GM19351 (cell line): ENCODE data around the gene MAP3K19.
"Not testable (repeated sequence)": the region's sequence is repeated elsewhere in the genome, so short reads cannot be mapped to it uniquely, and the experiment has no call there.

Source experiments
- ATAC-seq: cut with Tn5 transposase; IDR thresholded peaks from one replicate; pipeline ENCODE4 v1.9.1; 2021; ENCODE audit warnings: mild to moderate bottlenecking, moderate library complexity; ENCODE audit not compliant: unreplicated experiment

Gene MAP3K19

GRCh38 chr2:135047300-135047699 is at the start of gene MAP3K19:
Gene MAP3K19, minus strand, starts transcription at chr2:135047447. Its CDS starts 22,800 bp downstream, at chr2:135024647.
- ATAC-seq: no peak

GRCh38 chr2:135096665-135097446 is 49.6 kb upstream of the MAP3K19 start:
- no peak for ATAC-seq

GRCh38 chr2:135095591-135095990 is 48.3 kb upstream of the MAP3K19 start:
- no peak for ATAC-seq

- no peak for ATAC-seq
Observed at GRCh38 chr2:135094508-135094907, 47.3 kb upstream of the MAP3K19 start.

- ATAC-seq: no peak
Observed at GRCh38 chr2:135093670-135094330, 46.6 kb upstream of the MAP3K19 start.

- no peak for ATAC-seq
Observed at GRCh38 chr2:135093193-135093592, 45.9 kb upstream of the MAP3K19 start.

- ATAC-seq: no peak
Observed at GRCh38 chr2:135091681-135092080, 44.4 kb upstream of the MAP3K19 start.

GRCh38 chr2:135089597-135089996 is 42.4 kb upstream of the MAP3K19 start:
- not testable (repeated sequence) for ATAC-seq

GRCh38 chr2:135086222-135086621 is 39.0 kb upstream of the MAP3K19 start:
- ATAC-seq: no peak

GRCh38 chr2:135078417-135078816 is 31.2 kb upstream of the MAP3K19 start:
- no peak for ATAC-seq

GRCh38 chr2:135076556-135076955 is 29.3 kb upstream of the MAP3K19 start:
- no peak for ATAC-seq

- no peak for ATAC-seq
Observed at GRCh38 chr2:135074216-135074615, 27.0 kb upstream of the MAP3K19 start.

- no peak for ATAC-seq
Observed at GRCh38 chr2:135072125-135072997, 25.1 kb upstream of the MAP3K19 start.

GRCh38 chr2:135066710-135067109 is 19.5 kb upstream of the MAP3K19 start:
- no peak for ATAC-seq

GRCh38 chr2:135064149-135064548 is 16.9 kb upstream of the MAP3K19 start:
- ATAC-seq: no peak

- no peak for ATAC-seq
Observed at GRCh38 chr2:135063210-135063609, 16.0 kb upstream of the MAP3K19 start.

GRCh38 chr2:135059577-135059976 is 12.3 kb upstream of the MAP3K19 start:
- no peak for ATAC-seq

- ATAC-seq: no peak
Observed at GRCh38 chr2:135056790-135057189, 9.5 kb upstream of the MAP3K19 start.

GRCh38 chr2:135055182-135055786 is 8.0 kb upstream of the MAP3K19 start:
- ATAC-seq: no peak

GRCh38 chr2:135052997-135053474 is 5.8 kb upstream of the MAP3K19 start:
- ATAC-seq: peak; percentile 26
